Measurements from ENCODE around the gene CEACAM3. TPM values are rescaled to one million over a fixed set of nuclear protein-coding genes. Genes with fewer than 3 reads are reported as not detected.
A peak's percentile ranks its signal among the peaks of the same experiment; 100 is the strongest.

CEACAM3 gene
- total RNA-seq, 6 donors from 2014 or later, result 1.4 to 6.0 (median 2.7) TPM; not detected in 1

GRCh38 chr19:41845051-41845590, 48.7 kb downstream of the CEACAM3 start:
- no peak for DNase-seq
- H3K9me3 ChIP-seq, result no peaks in the 10 kb centered on the region

GRCh38 chr19:41847351-41848105, 51.1 kb downstream of the CEACAM3 start:
- Histone ChIP-seq H3K27me3 (no peaks in the 10 kb centered on the region), H3K27ac (no peak overlapping the region), H3K4me1 (no peaks in the 10 kb centered on the region), H3K36me3 (no peaks in the 10 kb centered on the region), H3K9me3 (no peaks in the 10 kb centered on the region), H3K4me3 (no peak overlapping the region)
- ATAC-seq (ENCODE audit: low FRiP score in 2 of 2), result no peak
- peak in 1 of 2 donors; percentile 54 for DNase-seq
- WGBS, 2 donors, result 89 to 90% methylated on average over 12 to 19 of the region's 19 CpGs
- TF ChIP-seq POLR2A (IDR thresholded peaks at IDR 0.05) (no peak), CTCF (IDR thresholded peaks at IDR 0.05) (no peak), EP300 (IDR thresholded peaks at IDR 0.05) (no peak), POLR2AphosphoS5 (IDR thresholded peaks at IDR 0.05) (no peak)

More at GRCh38 chr19:41845051-41845590, 48.7 kb downstream of the CEACAM3 start:
- no peak for ATAC-seq (ENCODE audit: low FRiP score in 2 of 2)
- H3K27me3 ChIP-seq, result no peaks in the 10 kb centered on the region
- no peaks in the 10 kb centered on the region for H3K36me3 ChIP-seq
- H3K27ac ChIP-seq, result no peak overlapping the region
- WGBS, 2 donors, result 88 to 89% methylated on average over 20 to 23 of the region's 23 CpGs
- no peaks in the 10 kb centered on the region for H3K4me1 ChIP-seq
- TF ChIP-seq CTCF (IDR thresholded peaks at IDR 0.05) (no peak), EP300 (IDR thresholded peaks at IDR 0.05) (no peak), POLR2AphosphoS5 (IDR thresholded peaks at IDR 0.05) (no peak), POLR2A (IDR thresholded peaks at IDR 0.05) (no peak)
- H3K4me3 ChIP-seq, result no peak overlapping the region

GRCh38 chr19:41848666-41849065, 52.3 kb downstream of the CEACAM3 start:
- DNase-seq, result no peak
- no peak for TF ChIP-seq POLR2A (IDR thresholded peaks at IDR 0.05)
- no peak for TF ChIP-seq CTCF (IDR thresholded peaks at IDR 0.05)
- no peak for TF ChIP-seq POLR2AphosphoS5 (IDR thresholded peaks at IDR 0.05)
- no peak for TF ChIP-seq EP300 (IDR thresholded peaks at IDR 0.05)
- H3K36me3 ChIP-seq, result no peaks in the 10 kb centered on the region
- no peaks in the 10 kb centered on the region for H3K27me3 ChIP-seq
- no peak overlapping the region for H3K4me3 ChIP-seq
- 74 to 88% methylated on average over 6 of the region's 6 CpGs for WGBS, 2 donors
- H3K4me1 ChIP-seq, result no peaks in the 10 kb centered on the region
- H3K9me3 ChIP-seq, result no peaks in the 10 kb centered on the region
- ATAC-seq (ENCODE audit: low FRiP score in 2 of 2), result no peak
- no peak overlapping the region for H3K27ac ChIP-seq

- 77 to 79% methylated on average over 2 of the region's 2 CpGs for WGBS, 2 donors
- TF ChIP-seq POLR2AphosphoS5 (IDR thresholded peaks at IDR 0.05) (no peak), POLR2A (IDR thresholded peaks at IDR 0.05) (no peak), EP300 (IDR thresholded peaks at IDR 0.05) (no peak), CTCF (IDR thresholded peaks at IDR 0.05) (no peak)
- ATAC-seq (ENCODE audit: low FRiP score in 2 of 2), result no peak
- no peak for DNase-seq
- H3K27ac ChIP-seq, result no peak overlapping the region
- H3K9me3 ChIP-seq, result no peaks in the 10 kb centered on the region
- H3K27me3 ChIP-seq, result no peaks in the 10 kb centered on the region
- H3K36me3 ChIP-seq, result no peaks in the 10 kb centered on the region
- no peak overlapping the region for H3K4me3 ChIP-seq
- H3K4me1 ChIP-seq, result no peaks in the 10 kb centered on the region
Observed at GRCh38 chr19:41849067-41849466, 52.7 kb downstream of the CEACAM3 start.
